NCI-H146 (cell line): Measurements from ENCODE around the gene PSME3.
A peak's percentile ranks its signal among the peaks of the same experiment; 100 is the strongest.

Experiments used
- DNase-seq: peaks from one replicate; lab custom pipeline; 2025; lab: John Stamatoyannopoulos, UW

Gene PSME3, protein sequence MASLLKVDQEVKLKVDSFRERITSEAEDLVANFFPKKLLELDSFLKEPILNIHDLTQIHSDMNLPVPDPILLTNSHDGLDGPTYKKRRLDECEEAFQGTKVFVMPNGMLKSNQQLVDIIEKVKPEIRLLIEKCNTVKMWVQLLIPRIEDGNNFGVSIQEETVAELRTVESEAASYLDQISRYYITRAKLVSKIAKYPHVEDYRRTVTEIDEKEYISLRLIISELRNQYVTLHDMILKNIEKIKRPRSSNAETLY

DNA sequence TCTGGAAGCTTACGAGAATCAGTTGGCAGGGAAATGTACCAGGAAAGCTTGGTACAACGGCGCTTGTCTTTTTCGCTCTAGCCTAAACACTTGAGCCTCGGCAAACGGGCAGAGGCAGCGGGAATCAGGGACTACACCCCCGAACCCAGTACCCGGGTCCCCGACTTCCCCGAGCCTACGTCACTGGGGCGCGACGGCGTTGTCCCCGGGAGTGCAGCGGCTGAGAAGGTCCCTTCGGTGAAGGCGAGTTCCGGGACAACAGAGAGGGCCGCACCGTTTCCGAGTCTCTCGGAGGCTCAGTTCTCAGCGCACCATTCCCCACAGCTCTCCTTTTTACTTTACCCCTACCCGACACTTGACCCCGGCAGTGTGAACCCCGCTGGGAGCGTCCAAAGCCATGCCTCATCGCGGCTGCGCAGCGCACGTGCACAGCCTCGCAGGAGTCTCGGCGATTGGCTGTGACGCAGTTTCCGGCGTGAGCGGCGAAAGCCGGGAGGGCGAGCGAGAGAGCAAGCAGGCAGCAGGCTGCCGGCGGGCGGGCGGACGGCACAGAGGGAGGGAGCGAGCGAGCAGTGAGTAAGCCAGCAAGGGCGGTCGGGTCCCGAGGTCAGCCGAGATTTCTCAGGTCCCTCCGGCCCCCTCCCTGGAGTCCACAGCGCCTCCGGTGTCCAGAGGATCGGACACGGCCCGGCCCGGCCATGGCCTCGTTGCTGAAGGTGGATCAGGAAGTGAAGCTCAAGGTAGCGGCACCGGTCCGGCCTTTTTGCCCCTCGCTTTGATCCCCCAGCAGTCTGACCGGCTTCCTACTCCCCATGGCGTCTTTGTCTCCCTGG lies at the start of gene PSME3:
Gene PSME3 (plus strand): TSS at position 464 of the 833 bp plus-strand sequence. CDS start 235 bp downstream, at position 699.
- peak; percentile 88 for DNase-seq

DNA sequence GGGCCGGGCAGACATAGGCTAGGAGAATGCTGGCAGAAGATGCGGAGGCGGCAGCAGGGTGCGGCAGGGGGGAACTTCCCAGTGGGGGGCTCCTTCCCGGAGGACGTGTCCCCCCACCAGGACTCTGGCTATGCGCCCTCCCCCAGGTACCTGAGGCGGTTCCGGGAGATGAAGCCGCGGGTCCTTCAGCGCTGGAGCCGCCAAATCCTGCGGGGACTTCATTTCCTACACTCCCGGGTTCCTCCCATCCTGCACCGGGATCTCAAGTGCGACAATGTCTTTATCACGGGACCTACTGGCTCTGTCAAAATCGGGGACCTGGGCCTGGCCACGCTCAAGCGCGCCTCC lies 49.4 kb upstream of the PSME3 start:
- no peak for DNase-seq

DNA sequence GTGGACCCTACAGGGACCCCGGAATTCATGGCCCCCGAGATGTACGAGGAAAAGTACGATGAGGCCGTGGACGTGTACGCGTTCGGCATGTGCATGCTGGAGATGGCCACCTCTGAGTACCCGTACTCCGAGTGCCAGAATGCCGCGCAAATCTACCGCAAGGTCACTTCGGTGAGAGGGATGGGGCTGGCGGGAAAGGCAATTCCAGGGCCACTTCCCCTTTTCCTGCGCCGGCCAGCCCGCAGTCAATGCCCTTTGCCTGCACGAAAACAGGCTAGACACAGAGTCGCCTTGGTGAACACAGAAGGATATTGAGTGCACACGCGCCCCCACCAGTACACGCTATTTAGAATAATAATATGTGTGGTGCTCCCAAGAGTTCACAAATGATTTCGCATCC lies 48.8 kb upstream of the PSME3 start:
- DNase-seq: no peak

DNA sequence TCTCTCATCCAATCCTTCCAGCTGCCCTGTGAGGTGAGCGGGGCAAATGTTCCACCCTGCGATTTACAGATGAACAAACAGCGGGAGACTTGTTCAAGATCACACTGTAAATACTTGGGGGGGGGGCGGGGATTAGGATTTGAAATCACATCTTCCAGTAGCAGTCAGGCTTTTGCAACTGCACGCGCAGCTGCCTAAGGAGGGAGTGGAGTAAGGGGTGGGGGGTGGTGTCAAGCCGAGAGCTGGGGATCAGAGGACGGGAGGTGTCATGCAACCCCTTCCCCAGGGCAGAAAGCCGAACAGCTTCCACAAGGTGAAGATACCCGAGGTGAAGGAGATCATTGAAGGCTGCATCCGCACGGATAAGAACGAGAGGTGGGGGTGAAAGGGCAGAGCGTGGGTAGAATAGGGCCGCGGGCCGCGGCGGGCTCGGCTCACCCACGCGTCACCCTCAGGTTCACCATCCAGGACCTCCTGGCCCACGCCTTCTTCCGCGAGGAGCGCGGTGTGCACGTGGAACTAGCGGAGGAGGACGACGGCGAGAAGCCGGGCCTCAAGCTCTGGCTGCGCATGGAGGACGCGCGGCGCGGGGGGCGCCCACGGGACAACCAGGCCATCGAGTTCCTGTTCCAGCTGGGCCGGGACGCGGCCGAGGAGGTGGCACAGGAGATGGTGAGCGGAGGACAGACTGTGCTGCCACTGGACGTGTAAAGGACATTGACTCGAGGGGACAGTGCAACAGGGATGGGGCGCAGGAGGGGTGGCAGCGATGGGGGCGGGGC lies 48.2 kb upstream of the PSME3 start:
- DNase-seq: peak; percentile 12

DNA sequence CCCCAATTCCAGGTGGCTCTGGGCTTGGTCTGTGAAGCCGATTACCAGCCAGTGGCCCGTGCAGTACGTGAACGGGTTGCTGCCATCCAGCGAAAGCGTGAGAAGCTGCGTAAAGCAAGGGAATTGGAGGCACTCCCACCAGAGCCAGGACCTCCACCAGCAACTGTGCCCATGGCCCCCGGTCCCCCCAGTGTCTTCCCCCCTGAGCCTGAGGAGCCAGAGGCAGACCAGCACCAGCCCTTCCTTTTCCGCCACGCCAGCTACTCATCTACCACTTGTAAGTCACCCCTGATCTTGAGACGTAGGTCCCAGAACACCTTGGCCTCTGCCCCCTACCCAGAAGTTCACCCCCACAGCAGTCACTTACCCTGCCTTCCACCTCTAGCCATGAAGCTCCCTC lies 45.9 kb upstream of the PSME3 start:
- no peak for DNase-seq

DNA sequence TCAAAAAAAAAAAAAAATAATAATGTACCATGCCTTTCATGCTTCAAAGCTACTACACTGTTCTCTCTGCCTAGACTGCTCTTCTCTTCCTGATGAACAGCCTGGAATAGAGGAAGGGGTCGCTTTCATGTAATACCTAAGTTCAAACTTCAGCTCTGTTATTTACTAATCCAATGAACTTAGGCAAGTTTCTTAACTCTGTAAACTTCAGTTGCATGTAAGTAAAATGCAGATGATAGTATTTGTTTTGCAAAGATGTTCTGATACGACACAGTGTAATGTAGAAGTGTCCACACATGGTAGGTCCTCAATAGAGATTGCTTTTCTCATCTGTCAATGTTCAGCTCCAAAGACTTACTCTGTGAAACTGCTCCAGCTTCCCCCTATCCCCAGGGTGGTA lies 41.2 kb upstream of the PSME3 start:
- DNase-seq: no peak

DNA sequence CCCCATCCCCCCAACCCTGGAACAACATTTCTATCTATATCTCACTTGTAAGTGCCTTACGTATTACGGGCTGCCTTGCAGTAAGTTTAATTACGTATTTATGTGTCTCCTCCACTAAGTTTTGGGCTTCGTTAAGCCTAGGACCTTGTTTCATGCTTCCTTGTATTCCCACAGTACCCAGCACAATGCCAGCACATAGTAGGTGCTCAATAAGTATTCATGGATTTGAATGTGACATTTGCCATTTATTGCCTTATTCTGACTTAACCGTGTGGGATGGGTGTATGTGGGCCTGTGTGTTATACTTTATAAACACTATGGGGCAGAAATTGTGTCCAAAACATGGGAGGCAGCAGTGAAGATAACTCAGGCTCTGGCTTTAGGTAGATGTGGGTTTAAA lies 40.7 kb upstream of the PSME3 start:
- DNase-seq: no peak

DNA sequence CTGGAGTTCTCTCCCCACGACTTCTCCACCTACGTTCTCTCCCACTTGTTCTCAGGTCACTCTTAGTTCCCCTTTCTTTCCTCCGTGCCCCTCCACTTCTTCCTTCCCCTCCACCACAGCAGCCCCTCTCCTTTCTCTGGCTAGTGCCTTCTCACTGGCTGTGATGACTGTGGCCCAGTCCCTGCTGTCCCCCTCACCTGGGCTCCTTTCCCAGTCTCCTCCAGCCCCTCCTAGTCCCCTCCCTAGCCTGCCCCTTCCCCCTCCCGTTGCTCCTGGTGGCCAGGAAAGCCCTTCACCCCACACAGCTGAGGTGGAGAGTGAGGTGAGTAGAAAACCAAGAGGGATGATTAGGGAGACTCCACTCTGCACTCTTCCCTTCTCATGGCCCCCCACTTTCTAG lies 38.1 kb upstream of the PSME3 start:
- DNase-seq: no peak

DNA sequence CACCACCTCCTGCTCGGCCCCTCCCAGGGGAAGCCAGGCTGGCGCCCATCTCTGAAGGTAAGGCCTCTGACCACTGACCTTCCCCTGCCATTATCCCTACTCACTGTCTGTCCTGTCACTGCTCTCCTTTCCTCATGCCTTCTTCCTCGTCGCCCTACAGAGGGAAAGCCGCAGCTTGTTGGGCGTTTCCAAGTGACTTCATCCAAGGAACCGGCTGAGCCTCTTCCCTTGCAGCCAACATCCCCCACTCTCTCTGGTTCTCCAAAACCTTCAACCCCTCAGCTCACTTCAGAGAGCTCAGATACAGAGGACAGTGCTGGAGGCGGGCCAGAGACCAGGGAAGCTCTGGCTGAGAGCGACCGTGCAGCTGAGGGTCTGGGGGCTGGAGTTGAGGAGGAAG lies 37.7 kb upstream of the PSME3 start:
- no peak for DNase-seq

DNA sequence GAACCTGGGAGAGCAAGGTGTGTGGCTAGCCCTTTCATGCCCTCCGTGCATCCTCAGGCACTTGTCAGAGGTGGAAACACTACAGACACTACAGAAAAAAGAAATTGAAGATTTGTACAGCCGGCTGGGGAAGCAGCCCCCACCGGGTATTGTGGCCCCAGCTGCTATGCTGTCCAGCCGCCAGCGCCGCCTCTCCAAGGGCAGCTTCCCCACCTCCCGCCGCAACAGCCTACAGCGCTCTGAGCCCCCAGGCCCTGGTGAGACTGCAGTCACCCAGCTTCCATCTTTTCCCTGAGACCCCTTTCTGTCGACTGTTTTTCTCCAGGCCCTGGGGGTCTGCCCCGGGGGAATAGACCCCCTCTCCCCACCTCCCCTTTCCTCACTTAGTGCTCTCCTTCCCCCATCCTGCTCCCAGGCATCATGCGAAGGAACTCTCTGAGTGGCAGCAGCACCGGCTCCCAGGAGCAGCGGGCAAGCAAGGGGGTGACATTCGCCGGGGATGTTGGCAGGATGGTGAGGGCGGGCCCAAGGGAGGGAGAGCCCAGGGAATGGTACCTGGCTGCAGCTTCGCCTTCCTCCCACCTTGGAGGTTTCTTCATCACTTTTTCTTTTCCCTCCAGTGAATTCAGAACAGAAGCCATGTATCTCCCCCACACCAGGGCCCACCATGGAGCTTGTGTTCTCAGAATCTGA lies 37.0 kb upstream of the PSME3 start:
- DNase-seq: no peak

DNA sequence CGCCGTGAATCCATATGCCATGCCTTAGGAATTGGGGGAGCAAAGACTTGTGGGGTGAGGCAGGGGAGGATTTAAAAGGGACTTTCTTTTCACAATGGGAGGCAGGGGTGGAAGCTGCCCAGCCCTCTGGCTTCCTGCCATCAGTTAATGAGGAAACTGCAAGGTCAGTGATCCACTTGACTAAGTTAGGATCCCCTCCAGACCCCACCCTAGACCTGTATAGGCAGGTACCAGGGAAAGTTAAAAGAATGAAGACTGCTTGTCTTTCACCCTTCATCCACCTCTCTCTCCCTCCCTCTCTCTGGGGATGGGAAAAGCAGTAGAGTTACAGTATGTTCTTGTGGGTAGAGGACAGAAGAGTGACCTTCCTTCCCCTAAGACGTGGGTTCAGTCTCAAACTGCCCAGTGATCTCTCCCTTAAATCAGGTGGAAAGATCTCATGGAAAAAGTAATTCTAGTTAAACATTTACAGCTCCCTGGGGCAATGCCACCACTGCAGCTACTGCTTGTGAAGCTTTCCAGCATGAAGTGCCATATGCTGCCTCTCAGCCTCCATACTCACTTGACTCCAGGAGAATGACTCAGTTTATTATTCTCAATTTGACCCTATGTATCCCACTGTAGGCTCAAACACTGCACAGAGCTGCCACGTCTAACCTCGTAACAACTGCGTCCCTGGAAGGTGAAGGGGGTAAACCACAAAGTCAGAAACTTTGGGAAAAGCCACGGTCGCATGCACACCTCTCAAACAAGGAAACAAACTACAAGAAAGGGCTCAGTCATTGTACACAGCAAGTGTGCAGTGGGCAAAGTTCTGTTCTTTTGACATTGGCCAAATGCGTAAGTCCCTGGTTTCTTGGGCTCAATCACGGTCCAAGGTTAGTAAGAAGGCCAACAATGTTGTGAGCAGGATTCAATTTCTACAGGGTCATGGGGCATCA lies 35.9 kb upstream of the PSME3 start:
- DNase-seq: no peak

DNA sequence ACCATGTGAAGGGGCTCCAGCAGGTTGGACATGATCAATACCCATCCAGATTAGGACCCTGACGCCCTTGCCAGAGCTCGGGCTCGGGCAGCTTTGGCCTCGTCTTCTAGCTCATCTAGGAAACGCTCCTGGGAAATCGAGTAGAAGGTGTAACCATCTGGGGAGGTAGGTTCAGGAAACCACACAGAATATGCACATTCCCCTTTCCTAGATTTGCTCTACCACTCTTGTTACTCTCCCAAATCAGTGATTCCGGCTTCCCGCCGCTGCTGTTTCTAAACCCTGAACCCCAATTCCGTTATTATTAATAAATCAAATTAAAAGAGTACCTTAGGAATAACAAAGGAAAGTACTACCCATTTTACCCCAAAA lies 35.2 kb upstream of the PSME3 start:
- no peak for DNase-seq

DNA sequence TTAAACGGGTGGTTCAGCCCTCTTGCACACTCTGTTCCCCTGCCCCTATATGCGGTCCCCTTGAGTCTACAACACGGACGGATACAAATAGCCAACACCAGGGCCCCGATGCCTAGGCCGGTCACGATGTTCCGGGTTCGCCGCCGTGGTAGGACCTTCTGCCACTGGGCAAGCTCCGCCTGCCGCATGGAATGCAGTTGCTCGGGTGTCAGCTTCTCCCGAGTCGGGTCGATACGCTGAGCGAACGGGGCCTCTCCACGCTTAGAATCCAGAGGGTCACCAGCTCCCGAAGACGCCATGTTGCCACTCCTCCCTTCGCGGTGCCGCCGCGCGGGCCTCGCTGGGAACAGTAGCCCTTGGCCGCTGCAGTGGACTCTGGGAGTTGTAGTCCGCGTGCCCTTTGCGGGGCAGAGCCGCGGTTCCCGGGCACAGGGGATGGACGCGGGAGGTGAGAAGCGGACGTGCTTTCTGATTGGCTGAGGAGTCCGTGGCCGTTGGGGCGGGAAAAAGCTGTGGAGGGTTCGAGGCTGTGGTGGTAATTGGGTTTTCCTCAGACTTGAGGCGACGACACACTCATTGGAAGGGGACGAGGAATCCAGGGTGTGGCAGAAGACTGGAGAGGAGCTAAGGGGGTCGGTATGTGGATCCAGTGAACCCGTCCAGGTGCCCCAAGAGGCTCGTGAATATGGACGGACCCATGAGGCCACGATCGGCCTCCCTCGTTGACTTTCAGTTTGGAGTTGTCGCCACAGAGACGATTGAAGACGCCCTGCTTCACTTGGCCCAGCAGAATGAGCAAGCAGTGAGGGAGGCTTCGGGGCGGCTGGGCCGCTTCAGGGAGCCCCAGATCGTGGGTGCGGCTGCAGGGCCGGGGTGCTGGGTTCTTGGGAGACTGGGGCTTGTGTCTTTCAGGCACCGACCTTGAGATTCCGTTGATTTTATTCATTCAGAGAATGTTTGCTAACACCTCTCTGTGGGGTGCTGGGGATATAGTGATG lies 34.5 kb upstream of the PSME3 start, which contains the start of the genes CNTD1 and COA3:
Gene CNTD1 (plus strand): TSS at position 479 of the 998 bp plus-strand sequence. CDS start 207 bp downstream, at position 686.
Gene COA3 (minus strand): TSS at position 322 of the 998 bp plus-strand sequence. CDS start 23 bp downstream, at position 299.
- DNase-seq: peak; percentile 78

DNA sequence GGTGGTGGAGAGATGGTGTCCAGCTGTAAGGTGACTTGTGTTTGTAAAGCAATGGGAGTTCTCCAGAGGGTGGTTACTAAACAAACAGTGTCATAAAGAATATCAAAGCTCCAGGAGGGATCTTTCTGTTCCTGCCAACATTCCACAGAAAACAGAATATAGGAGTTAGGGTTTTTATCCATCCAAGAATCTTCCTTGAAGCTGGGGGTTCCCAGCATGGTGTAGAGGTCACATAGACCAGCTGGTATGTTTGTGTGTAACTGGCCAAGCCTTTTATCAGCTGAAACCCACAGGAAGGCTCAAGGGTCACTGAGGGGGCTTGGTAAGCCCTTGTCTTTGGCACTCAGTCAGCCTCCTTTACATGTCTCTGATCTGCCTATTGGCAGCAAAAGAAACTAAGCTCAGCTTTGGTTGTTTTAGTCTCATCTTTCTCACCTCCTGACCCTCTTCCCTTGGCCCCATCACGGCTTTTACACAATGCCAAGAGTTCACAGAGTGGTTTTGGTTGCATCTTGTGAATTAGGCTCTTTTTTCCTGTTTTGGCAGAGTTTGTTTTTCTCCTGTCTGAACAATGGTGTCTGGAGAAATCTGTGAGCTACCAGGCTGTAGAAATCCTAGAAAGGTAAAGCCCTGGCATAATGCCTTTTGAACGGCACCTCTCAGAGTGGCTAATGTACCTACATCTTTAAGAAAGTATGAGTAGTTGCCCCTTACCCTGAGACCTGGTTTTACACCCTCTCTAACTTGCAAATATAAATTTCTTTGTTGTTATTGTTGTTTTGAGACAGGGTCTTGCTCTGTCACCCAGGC lies 29.9 kb upstream of the PSME3 start:
- DNase-seq: peak; percentile 81

DNA sequence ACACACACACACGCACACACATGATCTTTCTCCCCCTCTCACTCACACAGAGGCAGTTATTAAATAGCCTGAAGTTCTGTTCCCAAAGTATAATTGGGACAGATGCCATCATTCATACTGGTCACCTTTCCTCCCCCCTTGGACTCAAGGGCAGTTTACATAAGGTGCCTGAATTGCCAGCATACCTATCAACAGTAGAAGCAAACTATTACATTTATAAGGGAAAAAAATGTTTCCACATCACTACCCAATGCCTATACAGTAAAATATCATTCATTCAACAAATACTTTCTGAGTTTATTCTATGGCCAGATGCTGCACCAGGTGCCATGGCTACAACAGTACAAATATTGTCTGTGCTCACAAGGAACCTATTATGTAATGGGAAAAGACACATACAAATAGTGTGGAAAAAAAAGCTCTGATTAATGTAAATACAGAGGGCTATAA lies 28.3 kb upstream of the PSME3 start:
- DNase-seq: peak; percentile 75

DNA sequence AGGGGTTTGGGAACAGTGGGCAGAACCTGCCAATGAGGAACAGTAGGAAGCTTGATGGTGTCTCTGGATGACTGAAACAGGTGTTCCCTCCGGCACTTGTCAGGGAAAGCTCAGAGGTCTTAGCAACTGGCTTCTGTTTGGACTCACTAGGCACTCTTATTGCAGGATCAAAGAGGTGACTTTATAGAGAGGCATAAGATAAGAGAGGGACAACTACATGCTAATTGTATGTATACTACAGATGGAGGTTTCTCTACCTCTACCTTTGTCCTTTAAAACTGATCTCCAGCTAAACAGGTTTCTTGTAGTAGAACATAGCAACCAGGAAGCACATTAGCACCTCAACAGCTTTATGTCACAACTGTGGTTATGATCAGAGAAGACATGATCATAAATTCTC lies 26.9 kb upstream of the PSME3 start:
- DNase-seq: no peak

DNA sequence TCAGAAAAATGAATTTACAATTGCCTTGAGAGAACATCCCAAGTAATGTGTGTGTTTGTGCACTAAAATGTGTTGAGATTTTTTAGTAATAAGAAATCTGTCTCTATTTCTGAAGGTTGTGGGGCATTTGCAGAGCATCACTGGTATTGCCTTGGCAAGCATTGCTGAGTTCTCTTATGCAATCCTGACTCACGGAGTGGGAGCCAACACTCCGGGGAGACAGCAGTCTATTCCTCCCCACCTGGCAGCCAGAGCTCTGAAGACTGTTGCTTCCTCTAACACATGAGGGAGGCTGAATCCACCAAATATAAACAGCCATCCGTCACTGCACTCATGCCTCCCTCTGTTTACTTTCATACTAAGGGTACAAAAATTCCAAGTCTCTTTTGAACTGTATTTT lies 23.9 kb upstream of the PSME3 start:
- DNase-seq: no peak

DNA sequence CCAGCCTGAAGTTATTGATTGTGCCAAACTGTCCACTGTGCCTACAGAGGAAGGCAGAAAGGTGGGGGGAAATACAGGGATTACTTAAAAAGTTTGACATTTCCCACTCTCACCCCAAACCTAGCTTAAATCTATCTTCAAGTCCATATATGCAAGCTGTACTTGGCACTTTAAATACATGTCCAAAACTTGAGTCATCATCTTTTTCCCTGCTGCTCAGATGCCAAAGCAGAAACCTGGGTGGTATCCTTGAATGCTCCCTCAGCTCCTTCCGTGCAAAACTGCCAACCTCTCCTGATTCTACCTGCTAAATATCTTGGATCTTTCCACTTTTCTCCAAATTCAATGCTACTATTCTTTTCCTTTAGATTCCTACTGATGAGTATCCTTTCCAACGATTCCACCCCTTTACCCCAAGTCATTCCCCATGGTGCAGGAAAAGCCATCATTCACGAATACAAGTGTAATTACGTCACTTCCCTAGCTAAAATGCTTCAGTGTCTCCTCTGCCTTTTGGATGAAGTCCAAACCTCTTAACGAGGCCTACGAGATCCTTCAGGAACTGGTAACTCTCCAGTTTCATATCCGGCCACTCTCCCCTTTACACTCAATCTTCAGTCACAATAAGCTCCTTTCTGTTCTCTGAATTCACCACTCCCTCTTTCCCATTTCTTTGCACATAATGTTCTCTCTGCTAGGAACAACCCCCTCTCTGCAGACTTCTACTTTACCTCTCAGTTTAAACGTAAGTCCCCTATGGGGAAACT lies 18.4 kb upstream of the PSME3 start:
- DNase-seq: no peak
